ENCODE results near the gene KRT16. TPM values are rescaled to one million over a fixed set of nuclear protein-coding genes. Genes with fewer than 3 reads are reported as not detected.

Gene KRT16
- total RNA-seq, 2 experiments from 2014 or later, result not detected

DNA sequence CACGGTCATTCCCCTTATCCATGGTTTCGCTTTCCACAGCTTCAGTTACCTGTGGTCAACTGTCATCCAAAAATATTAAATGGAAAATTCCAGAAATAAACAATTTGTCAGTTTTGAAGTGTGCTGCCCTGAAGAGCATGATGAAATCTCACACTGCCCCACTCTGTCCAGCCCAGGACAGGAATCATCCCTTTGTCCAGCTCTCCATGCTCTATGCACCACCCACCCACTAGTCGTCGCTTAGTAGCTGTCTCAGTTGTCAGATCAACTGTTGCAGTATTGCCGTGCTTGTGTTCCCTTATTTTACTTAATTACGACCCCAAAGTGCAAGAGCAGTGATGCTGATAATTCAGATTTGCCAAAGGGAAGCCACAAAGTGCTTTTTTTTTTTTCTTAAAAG, 51.0 kb downstream of the KRT16 start:
- Mint-ChIP-seq H3K36me3 (no peaks in the 10 kb centered on the region), H3K4me1 (ENCODE audit: low read depth) (no peaks in the 10 kb centered on the region), H3K4me3 (no peak overlapping the region), H3K27me3 (peaks cover 23% of the 10 kb centered on the region), H3K9me3 (no peaks in the 10 kb centered on the region), H3K27ac (no peak overlapping the region)
- POLR2A ChIA-PET, result no interaction called here
- intact Hi-C loops (cut with micrococcal nuclease), result no loop called here
- DNase-seq, result no peak
- CTCF ChIA-PET, result no interaction called here

Other genes starting within 250 kb of the KRT16 start
- gene KRT33B, start 243.0 kb downstream of the KRT16 start, total RNA-seq, result not detected
- not detected for gene KRT34, start 230.5 kb downstream of the KRT16 start, total RNA-seq
- not detected for gene KRT31, start 215.2 kb downstream of the KRT16 start, total RNA-seq
- gene KRT37, start 188.2 kb downstream of the KRT16 start, total RNA-seq, result not detected
- not detected for gene KRT38, start 171.8 kb downstream of the KRT16 start, total RNA-seq
- not detected for gene KRT32, start 145.4 kb downstream of the KRT16 start, total RNA-seq
- gene KRT35, start 131.6 kb downstream of the KRT16 start, total RNA-seq, result not detected
- not detected for gene KRT36, start 122.9 kb downstream of the KRT16 start, total RNA-seq
- gene KRT13, start 107.2 kb downstream of the KRT16 start, total RNA-seq, result not detected
- not detected for gene KRT15, start 93.9 kb downstream of the KRT16 start, total RNA-seq
- gene KRT19, start 84.5 kb downstream of the KRT16 start, total RNA-seq, result not detected
- not detected for gene KRT9, start 40.7 kb downstream of the KRT16 start, total RNA-seq
- not detected for gene KRT14, start 25.9 kb downstream of the KRT16 start, total RNA-seq
- gene KRT17, start 11.8 kb upstream of the KRT16 start, total RNA-seq, result not detected
- gene EIF1, start 76.1 kb upstream of the KRT16 start, total RNA-seq, result 1,000 to 10,000 TPM; 1,052 to 1,072 TPM
- gene GAST, start 99.6 kb upstream of the KRT16 start, total RNA-seq, result not detected
- not detected for gene HAP1, start 121.9 kb upstream of the KRT16 start, total RNA-seq
- gene JUP, start 173.9 kb upstream of the KRT16 start, total RNA-seq, result under 1 TPM; 0.12 to 0.29 TPM
- 1 to 10 TPM; 2.5 to 2.9 TPM for gene P3H4, start 199.2 kb upstream of the KRT16 start, total RNA-seq
- gene FKBP10, start 200.2 kb upstream of the KRT16 start, total RNA-seq, result 1 to 10 TPM in 1 of 2 experiments, under 1 TPM in 1; 0.76 to 1.4 TPM
- gene NT5C3B, start 223.5 kb upstream of the KRT16 start, total RNA-seq, result 10 to 100 TPM; 29.0 to 29.5 TPM
- gene KLHL10, start 225.1 kb upstream of the KRT16 start, total RNA-seq, result under 1 TPM; 0.12 to 0.29 TPM

Measured in activated CD4-positive, alpha-beta memory T cell treated with anti-CD3 and anti-CD28 coated beads for 36 hours (primary cell).